BLaER1 (cell line): ENCODE measurements around the gene MAGI1.

ENCODE experiments used
- H3K27ac ChIP-seq: shearing (Covaris generic); formaldehyde crosslinking; 2 replicates; pipeline ENCODE4 v1.8.1; 2022
- H3K27me3 ChIP-seq: shearing (Covaris generic); formaldehyde crosslinking; 2 replicates; pipeline ENCODE4 v1.8.1; 2022
- H3K36me3 ChIP-seq: shearing (Covaris generic); formaldehyde crosslinking; 2 replicates; pipeline ENCODE4 v1.8.1; 2022
- H3K4me1 ChIP-seq: shearing (Covaris generic); formaldehyde crosslinking; 2 replicates; pipeline ENCODE4 v1.8.1; 2022
- H3K4me2 ChIP-seq: shearing (Covaris generic); formaldehyde crosslinking; 2 replicates; pipeline ENCODE4 v1.8.1; 2022
- H3K4me3 ChIP-seq: shearing (Covaris generic); formaldehyde crosslinking; 2 replicates; pipeline ENCODE4 v1.8.1; 2022
- H3K9ac ChIP-seq: shearing (Covaris generic); formaldehyde crosslinking; 2 replicates; pipeline ENCODE4 v1.8.1; 2022
- H3K9me3 ChIP-seq: shearing (Covaris generic); formaldehyde crosslinking; 2 replicates; pipeline ENCODE4 v1.8.1; 2022
- H4K20me1 ChIP-seq: shearing (Covaris generic); formaldehyde crosslinking; 2 replicates; pipeline ENCODE4 v1.8.1; 2022
- Cebpa-rat ChIP-seq: shearing (Covaris generic); IDR thresholded peaks from 2 replicates; pipeline ENCODE4 v1.8.1; 2022

The MAGI1 gene

DNA sequence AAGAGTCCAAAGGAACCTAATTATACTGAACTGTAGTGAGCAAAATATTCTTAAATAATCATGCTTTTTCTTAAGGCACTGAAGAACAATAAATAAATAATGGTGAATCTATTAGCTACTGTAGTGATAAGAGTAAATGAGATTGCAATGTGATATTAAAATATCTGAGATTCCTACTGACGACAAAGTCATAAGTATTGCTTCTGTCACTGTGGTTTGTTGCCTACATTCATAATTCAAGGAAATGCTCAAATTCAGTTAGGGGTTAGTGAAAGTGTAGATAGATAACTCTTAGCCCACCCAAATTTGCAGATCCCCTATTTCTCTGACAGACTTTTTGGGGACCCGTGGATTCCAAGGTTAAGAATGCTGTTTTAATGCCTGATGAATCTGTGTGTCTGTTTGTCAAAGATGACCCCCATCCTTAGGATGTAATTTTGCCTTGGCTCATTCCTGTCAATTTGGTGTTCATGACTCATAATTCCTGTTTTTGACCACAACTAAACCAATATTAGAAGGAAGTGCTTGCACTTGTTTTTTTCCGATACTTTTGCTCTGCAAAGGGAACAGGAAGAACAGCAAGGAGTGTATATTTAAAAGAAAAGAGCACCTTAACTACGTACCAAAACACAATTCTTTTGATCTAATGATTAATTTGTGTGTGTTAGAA lies 86.7 kb downstream of the MAGI1 start:
- Histone ChIP-seq H3K4me2 (peak overlapping the region; percentile 27), H3K9me3 (no peaks in the 10 kb centered on the region), H3K4me1 (peaks cover 27% of the 10 kb centered on the region), H4K20me1 (peaks cover 28% of the 10 kb centered on the region; the same call in 1 of the 2 replicates), H3K27me3 (no peaks in the 10 kb centered on the region), H3K4me3 (no peak overlapping the region), H3K27ac (no peak overlapping the region), H3K36me3 (no peaks in the 10 kb centered on the region), H3K9ac (no peak overlapping the region)
- no peak for TF ChIP-seq Cebpa-rat

DNA sequence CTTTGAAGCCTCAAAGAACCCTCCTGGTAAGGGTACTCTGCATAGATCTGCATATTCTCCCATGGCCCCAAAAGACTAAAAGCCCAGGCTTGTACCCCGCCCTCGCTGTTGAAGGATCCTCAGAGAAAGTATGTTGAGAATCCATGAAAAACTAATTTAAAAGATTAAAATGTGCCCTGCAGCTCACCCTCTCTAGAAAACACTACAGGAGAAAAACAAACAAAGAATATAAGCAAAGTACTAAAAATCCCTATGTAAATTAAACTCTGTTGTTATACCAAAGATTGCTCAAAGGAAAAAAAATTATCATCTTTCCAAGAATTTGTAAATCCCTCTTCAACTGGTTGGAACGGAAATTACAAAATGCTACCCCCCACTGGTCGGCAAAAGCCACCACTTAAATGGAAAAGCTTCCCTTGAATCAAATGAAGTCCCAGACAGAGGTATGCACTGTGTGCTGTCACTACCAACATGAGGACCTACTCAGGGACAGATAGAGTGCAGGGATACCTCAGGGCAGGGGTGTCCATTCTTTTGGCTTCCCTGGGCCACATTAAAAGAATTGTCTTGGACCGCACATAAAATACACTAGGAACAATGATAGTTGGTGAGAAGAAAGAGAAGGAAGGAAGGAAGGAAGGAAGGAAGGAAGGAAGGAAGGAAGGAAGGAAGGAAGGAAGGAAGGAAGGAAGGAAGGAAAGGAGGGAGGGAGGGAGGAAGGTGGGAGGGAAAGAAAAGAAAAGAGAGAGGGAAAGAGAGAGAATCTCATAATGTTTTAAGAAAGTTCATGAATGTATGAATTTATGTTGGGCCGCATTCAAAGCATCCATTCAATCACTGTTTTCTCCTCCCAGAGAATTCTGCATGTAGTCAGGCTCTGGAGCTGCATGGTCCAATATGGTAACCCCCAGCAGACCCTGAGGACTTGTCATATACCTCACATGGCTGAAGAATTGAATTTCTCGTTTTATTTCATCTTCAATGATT lies 88.1 kb downstream of the MAGI1 start:
- H3K9me3 ChIP-seq, result no peaks in the 10 kb centered on the region
- no peak overlapping the region for H3K27ac ChIP-seq
- H4K20me1 ChIP-seq, result peaks cover 33% of the 10 kb centered on the region; the same call in 1 of the 2 replicates
- no peak overlapping the region for H3K4me3 ChIP-seq
- H3K27me3 ChIP-seq, result no peaks in the 10 kb centered on the region
- peaks cover 36% of the 10 kb centered on the region for H3K4me1 ChIP-seq
- no peak overlapping the region for H3K4me2 ChIP-seq
- no peak for TF ChIP-seq Cebpa-rat
- H3K36me3 ChIP-seq, result no peaks in the 10 kb centered on the region
- H3K9ac ChIP-seq, result no peak overlapping the region

DNA sequence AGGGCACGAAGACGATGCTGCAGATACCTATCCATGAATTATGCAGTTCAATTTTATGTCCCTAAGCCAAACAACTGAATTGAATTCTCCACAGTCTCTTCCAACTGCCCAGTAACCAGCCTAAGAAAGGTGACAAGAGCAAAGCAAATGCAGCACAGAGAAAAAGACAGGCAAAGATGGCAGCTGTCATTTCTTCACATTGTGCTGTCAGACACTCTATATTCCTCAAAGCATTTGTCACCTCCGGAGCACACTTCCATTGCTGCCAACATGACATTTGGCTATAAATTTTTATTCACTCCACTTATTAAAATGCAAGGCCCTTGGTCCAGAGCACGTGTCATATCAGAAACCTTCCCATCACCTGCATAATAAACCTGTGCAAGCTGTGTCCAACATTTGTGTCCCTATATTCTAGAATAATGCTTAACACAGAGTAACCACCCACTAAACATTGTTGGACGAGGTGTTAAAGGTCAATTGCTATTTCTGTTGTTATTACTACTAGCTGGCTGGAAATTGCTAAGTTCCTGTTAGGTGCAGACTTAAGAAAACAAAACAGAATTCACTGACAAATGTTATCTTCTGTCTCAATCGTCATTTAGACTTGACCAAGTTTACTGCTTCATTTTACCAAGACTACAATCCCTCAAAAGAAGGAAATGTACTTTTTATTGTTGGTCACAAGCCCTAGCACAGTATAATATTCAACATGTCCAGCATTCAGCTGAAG lies 89.7 kb downstream of the MAGI1 start:
- no peak overlapping the region for H3K27ac ChIP-seq
- TF ChIP-seq Cebpa-rat, result no peak

DNA sequence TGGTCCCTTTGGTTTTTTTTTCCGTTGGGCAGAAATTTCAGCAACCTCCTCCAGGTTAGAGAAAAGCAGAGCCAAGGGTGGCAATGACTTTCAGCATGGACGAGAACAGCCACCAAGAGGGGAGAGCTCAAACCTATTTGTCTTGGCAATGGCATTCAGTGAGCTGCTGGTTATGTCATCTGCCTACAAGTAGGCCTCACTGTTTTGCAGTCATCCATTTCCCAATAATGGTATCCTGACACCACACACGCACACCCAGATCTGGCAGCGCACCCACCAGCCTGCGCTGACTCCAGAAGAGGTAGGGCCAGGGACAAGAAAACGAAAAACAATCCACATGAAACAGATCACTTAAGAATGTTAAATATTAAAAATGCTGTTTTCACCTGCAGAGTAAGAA lies 92.3 kb downstream of the MAGI1 start:
- peaks cover 13% of the 10 kb centered on the region; the same call in 1 of the 2 replicates for H3K4me1 ChIP-seq
- H3K9me3 ChIP-seq, result no peaks in the 10 kb centered on the region
- TF ChIP-seq Cebpa-rat, result no peak
- no peak overlapping the region for H3K27ac ChIP-seq
- H3K9ac ChIP-seq, result no peak overlapping the region
- H3K4me2 ChIP-seq, result no peak overlapping the region
- no peaks in the 10 kb centered on the region for H3K27me3 ChIP-seq
- peaks cover 46% of the 10 kb centered on the region for H4K20me1 ChIP-seq
- no peaks in the 10 kb centered on the region for H3K36me3 ChIP-seq
- no peak overlapping the region for H3K4me3 ChIP-seq

More for the DNA sequence above, 89.7 kb downstream of the MAGI1 start:
- no peaks in the 10 kb centered on the region for H3K36me3 ChIP-seq
- H3K27me3 ChIP-seq, result no peaks in the 10 kb centered on the region
- H3K4me3 ChIP-seq, result no peak overlapping the region
- H3K9ac ChIP-seq, result no peak overlapping the region
- H4K20me1 ChIP-seq, result peaks cover 36% of the 10 kb centered on the region; the same call in 1 of the 2 replicates
- H3K4me1 ChIP-seq, result peaks cover 32% of the 10 kb centered on the region
- no peaks in the 10 kb centered on the region for H3K9me3 ChIP-seq
- no peak overlapping the region for H3K4me2 ChIP-seq

DNA sequence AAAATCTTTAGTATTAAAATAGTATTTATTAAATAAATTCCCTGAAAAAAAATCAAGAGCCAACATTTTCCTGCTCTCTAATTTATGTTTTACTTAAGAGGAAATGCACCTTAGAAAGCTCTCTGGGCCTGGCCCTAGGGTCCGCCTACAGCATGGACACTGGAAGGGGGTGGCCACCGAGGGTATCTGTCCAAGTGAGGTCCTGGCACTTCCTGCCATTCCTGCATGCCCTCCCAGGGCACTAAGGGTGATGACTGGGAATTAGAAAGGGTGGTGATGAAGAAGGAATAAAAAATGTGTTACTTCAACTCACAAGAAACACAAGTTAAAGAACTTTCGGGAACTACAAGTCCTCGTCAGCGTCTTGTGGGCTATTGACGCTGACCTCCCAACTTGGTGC lies 92.8 kb downstream of the MAGI1 start:
- H3K4me3 ChIP-seq, result no peak overlapping the region

DNA sequence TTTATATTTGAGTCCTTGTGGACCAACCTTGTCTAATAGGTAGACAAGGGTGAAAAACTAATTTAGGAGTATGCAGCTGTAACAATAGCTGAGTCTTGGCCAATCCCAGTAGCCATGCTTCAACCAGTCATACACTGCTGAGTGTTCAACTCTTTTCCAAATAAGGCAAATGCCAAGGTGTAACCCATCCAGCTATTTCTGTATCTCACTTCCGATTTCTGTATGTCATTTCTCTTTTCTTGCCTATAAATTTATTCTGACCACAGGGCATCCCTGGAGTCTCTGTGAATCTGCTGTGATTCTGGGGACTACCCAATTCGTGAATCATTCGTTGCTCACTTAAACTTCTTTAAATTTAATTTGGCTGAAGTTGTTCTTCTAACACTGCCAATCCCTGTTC lies 93.2 kb downstream of the MAGI1 start:
- H3K9me3 ChIP-seq, result no peaks in the 10 kb centered on the region
- peaks cover 53% of the 10 kb centered on the region for H4K20me1 ChIP-seq
- H3K9ac ChIP-seq, result no peak overlapping the region
- H3K27me3 ChIP-seq, result no peaks in the 10 kb centered on the region
- no peak overlapping the region for H3K27ac ChIP-seq
- H3K4me3 ChIP-seq, result no peak overlapping the region
- no peaks in the 10 kb centered on the region for H3K36me3 ChIP-seq
- peaks cover 13% of the 10 kb centered on the region for H3K4me1 ChIP-seq
- no peak overlapping the region for H3K4me2 ChIP-seq
- TF ChIP-seq Cebpa-rat, result no peak

More for the DNA sequence above, 92.8 kb downstream of the MAGI1 start:
- Histone ChIP-seq H3K27me3 (no peaks in the 10 kb centered on the region), H3K36me3 (no peaks in the 10 kb centered on the region), H3K9me3 (no peaks in the 10 kb centered on the region), H3K4me1 (peaks cover 13% of the 10 kb centered on the region; the same call in 1 of the 2 replicates), H4K20me1 (peaks cover 49% of the 10 kb centered on the region), H3K27ac (no peak overlapping the region), H3K4me2 (no peak overlapping the region), H3K9ac (no peak overlapping the region)
- no peak for TF ChIP-seq Cebpa-rat

DNA sequence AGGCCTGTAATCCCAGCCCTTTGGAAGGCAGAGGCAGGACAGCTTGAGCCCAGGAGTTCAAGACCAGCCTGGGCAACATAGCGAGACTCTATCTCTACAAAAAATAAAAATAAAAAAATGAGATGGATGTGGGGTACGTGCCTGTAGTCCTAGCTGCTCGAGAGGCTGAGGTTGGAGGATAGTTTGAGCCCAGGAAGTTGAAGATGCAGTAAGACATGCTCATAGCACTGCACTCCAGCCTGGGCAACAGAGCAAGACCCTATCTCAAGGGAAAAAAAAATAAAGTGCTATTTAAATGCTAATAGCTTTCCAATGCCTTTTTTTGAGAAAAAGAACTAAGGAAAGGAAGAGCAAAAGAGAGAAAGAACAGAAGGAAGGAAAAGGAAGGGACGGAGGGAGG lies 94.5 kb downstream of the MAGI1 start:
- no peak for TF ChIP-seq Cebpa-rat
- no peaks in the 10 kb centered on the region for H3K36me3 ChIP-seq
- H3K4me1 ChIP-seq, result peaks cover 25% of the 10 kb centered on the region

DNA sequence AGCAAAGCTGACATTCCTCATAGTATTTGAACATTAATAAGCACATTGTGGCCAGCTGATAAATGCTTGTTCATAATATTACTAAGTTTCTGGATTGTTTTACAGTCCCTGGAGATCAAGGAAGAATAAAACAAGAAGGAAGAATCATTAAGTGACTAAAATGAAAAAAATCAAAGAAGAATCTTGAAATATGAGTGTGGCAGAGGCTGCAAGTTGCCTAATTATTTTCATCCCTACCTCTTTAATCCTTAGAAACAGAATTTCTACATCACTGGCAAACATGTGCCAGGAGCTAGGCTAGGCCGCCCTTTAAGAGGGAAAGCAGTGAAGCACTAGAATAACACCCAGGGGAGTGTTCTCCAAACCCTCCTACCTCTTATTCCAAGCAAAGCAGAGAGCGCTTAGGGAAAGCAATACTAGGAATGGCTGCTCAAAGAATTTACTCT lies 98.9 kb downstream of the MAGI1 start:
- peak overlapping the region; percentile 78 for H3K4me2 ChIP-seq
- H4K20me1 ChIP-seq, result peaks cover 89% of the 10 kb centered on the region
- no peak overlapping the region for H3K27ac ChIP-seq
- H3K9me3 ChIP-seq, result peaks cover 14% of the 10 kb centered on the region
- no peaks in the 10 kb centered on the region for H3K36me3 ChIP-seq
- TF ChIP-seq Cebpa-rat, result no peak
- H3K9ac ChIP-seq, result no peak overlapping the region
- H3K4me1 ChIP-seq, result peaks cover 52% of the 10 kb centered on the region
- H3K27me3 ChIP-seq, result 0 out of 2 replicates have a peak, but pooled peaks cover 5% of the 10 kb centered on the region
- H3K4me3 ChIP-seq, result no peak overlapping the region

More for the DNA sequence above, 94.5 kb downstream of the MAGI1 start:
- peaks cover 59% of the 10 kb centered on the region for H4K20me1 ChIP-seq
- H3K27ac ChIP-seq, result no peak overlapping the region
- H3K9ac ChIP-seq, result no peak overlapping the region
- 0 out of 2 replicates have a peak, but pooled peaks cover 5% of the 10 kb centered on the region for H3K27me3 ChIP-seq
- H3K9me3 ChIP-seq, result no peaks in the 10 kb centered on the region
- no peak overlapping the region for H3K4me2 ChIP-seq
- no peak overlapping the region for H3K4me3 ChIP-seq

DNA sequence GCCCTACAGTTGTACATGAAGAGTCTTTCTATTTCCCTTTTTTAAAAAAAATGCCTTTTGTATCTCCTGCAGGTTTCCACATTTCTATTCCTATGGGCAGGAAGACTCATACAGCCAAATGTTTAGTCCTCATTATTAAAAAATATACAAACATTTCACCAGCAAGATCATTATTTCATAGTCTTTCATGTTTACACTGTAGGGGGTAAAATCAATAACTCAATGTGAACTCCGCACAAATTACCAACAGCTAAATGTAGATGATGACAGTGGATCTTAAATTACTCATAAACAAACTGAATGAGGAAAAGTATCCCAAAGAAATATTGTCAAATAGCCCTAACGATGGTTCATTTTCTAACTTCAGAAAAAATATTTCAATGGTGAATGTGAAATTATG lies 99.5 kb downstream of the MAGI1 start:
- 0 out of 2 replicates have a peak, but pooled peaks cover 5% of the 10 kb centered on the region for H3K27me3 ChIP-seq
- H3K4me1 ChIP-seq, result peaks cover 52% of the 10 kb centered on the region
- no peak overlapping the region for H3K27ac ChIP-seq
- no peaks in the 10 kb centered on the region; the same call in 1 of the 2 replicates for H3K36me3 ChIP-seq
- no peak overlapping the region for H3K9ac ChIP-seq
- H3K4me2 ChIP-seq, result peak overlapping the region; percentile 78
- peaks cover 82% of the 10 kb centered on the region for H4K20me1 ChIP-seq
- TF ChIP-seq Cebpa-rat, result no peak
- H3K9me3 ChIP-seq, result peaks cover 20% of the 10 kb centered on the region
- H3K4me3 ChIP-seq, result no peak overlapping the region
